Activated naive CD4-positive, alpha-beta T cell treated with anti-CD3 and anti-CD28 coated beads, Interleukin-2, amount 50 U/mL, for 72 hours (primary cell): ENCODE measurements around the gene ACOX3. TPM values are rescaled to one million over a fixed set of nuclear protein-coding genes. Genes with fewer than 3 reads are reported as not detected.

ENCODE experiments used
- ATAC-seq, 2 donors: fragments of 150-1000 bp; cut with Tn5 transposase; 2 replicates each; pipeline ENCODE4 v1.10.0; 2021; ENCODE audit warnings: mild to moderate bottlenecking in 2 of 2, moderate library complexity in 2 of 2
- DNase-seq, 2 donors: peaks; one replicate each; pipeline ENCODE4 v3.0.0; 2021 to 2022; ENCODE audit warnings: low spot score in 2 of 2
- H3K27ac Mint-ChIP-seq, 2 donors: one replicate each; pipeline ENCODE4 v1.8.0; 2022; ENCODE audit warnings: mild to moderate bottlenecking in 2 of 2, mixed read lengths in 2 of 2
- H3K36me3 Mint-ChIP-seq, 2 donors: one replicate each; pipeline ENCODE4 v1.8.0; 2022; ENCODE audit warnings: mixed read lengths in 2 of 2
- H3K9me3 Mint-ChIP-seq, 2 donors: one replicate each; pipeline ENCODE4 v1.8.0; 2022; ENCODE audit warnings: mixed read lengths in 2 of 2
- total RNA-seq, 2 donors: library from RNA; stranded (reverse); gene quantifications; one replicate each; pipeline ENCODE4 v1.2.3, GENCODE V29; 2022

The ACOX3 gene
- total RNA-seq, 2 donors from 2014 or later = 22.1 to 29.2 TPM

- DNase-seq = peak in 1 of 2 donors; percentile 31
- no peak for ATAC-seq
- H3K9me3 Mint-ChIP-seq = no peaks in the 10 kb centered on the region
- no peaks in the 10 kb centered on the region for H3K36me3 Mint-ChIP-seq
- peak overlapping the region in 1 of 2 donors; percentile 62 for H3K27ac Mint-ChIP-seq
Observed at GRCh38 chr4:8323947-8324555, 116.5 kb downstream of the ACOX3 start.

DNA sequence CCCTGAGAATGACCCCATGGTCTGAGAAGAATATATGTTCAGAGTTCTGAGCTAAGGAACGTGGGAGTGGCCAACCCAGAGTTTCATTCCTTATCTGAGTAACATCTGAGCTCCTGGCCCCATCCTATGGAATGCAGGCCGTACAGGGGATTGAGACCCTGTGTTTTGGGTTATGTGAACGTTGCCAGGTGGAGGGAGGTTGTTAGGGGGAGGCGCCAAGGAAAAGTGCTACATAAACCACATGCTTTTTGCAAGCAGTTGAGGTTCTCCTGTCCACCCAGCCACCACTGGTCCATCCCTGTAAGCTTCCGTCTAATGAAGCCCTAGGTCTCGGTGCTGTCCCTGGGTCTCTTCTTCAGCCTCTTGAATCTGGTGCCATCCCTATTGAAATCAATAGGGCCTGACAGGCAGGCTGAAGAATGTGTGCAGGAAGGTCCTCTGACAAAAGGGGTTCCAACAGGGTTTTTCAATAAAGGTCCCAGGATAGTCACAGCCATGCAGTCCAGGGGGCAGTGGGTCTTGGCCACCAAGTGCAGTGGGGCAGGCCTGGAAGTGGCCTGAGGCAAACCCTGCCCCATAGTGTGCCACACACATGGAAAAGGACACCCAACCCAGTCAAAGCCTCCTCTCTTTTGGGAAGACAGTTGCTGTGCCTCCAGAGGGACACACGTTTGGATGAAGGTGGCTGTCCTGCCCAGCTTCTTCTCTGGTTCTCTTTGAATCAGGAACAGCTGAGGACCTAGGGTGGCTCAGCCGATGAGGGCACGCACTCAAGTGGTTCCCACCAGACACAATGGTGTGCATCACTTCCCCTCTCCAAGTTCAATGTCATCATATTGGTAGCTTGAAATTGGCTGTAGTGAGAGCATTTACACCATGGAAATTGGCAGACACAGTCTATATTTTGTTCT is 117.5 kb downstream of the ACOX3 start:
- ATAC-seq = no peak
- DNase-seq = peak in 1 of 2 donors; percentile 47
- Mint-ChIP-seq H3K36me3 (no peaks in the 10 kb centered on the region), H3K9me3 (no peaks in the 10 kb centered on the region), H3K27ac (no peak overlapping the region)

GRCh38 chr4:8321771-8322170 is 118.8 kb downstream of the ACOX3 start:
- no peak for ATAC-seq
- DNase-seq = no peak
- Mint-ChIP-seq H3K27ac (no peak overlapping the region), H3K36me3 (no peaks in the 10 kb centered on the region), H3K9me3 (no peaks in the 10 kb centered on the region)

- Mint-ChIP-seq H3K36me3 (no peaks in the 10 kb centered on the region), H3K9me3 (no peaks in the 10 kb centered on the region), H3K27ac (no peak overlapping the region)
- DNase-seq (no peak), ATAC-seq (no peak)
Observed at GRCh38 chr4:8321220-8321619, 119.3 kb downstream of the ACOX3 start.

GRCh38 chr4:8320386-8320750 is 120.2 kb downstream of the ACOX3 start:
- ATAC-seq (no peak), DNase-seq (peak in 1 of 2 donors; percentile 6)
- Mint-ChIP-seq H3K27ac (no peak overlapping the region), H3K9me3 (no peaks in the 10 kb centered on the region), H3K36me3 (no peaks in the 10 kb centered on the region)

DNA sequence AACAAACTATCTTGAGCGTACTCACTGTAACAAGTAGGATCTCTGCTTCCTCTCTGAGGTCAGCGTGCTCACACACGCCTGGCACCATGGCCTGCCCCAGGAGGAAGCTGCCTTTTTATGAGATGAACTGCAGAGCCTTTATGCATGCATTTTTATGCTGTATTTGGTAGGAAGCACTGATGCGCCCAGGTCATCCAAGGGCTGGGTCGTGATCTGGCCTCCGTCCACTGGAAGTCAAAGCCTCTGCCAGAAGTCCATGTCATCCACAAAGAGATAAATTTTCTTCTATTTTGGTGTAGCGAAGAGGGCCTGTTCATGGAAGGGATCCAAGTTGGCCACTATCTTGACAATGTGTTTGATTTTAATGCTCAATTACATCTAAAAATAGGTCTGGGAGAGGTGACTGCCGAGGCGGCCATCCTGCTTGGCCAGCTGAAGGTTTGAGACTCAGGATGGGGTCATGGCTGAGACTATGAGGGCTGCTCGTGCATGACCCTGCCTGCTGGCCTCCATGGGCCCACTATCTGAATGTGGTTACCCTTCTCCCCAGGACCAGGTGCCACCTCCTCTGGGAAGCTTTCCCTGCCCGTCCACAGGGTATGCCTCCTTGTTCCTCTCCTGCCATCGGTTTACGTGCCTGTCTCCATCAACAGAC is 120.7 kb downstream of the ACOX3 start:
- Mint-ChIP-seq H3K9me3 (no peaks in the 10 kb centered on the region), H3K27ac (no peak overlapping the region), H3K36me3 (no peaks in the 10 kb centered on the region)
- DNase-seq (peak in 1 of 2 donors; percentile 34), ATAC-seq (no peak)

- no peaks in the 10 kb centered on the region for H3K9me3 Mint-ChIP-seq
- peak in 1 of 2 donors; percentile 30 for DNase-seq
- no peaks in the 10 kb centered on the region for H3K36me3 Mint-ChIP-seq
- no peak for ATAC-seq
- H3K27ac Mint-ChIP-seq = no peak overlapping the region
Observed at GRCh38 chr4:8319061-8319460, 121.5 kb downstream of the ACOX3 start.

DNA sequence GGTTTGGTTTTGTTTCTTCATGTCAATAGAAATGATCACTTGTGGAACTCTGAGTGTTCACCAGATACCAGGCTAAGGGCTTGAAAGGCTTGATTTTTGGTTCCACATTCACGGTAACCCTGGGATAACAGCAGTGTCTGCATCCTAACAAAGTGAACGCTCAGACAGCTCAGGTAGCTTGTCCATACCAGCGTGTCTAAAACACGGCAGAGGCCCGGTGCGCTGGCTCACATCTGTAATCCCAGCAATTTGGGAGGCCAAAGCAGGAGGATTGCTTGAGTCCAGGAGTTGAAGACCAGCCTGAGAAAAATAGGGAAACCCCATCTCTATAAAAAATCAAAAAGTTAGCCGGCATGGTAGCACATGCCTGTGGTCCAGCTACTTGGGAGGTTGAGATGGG is 122.0 kb downstream of the ACOX3 start:
- DNase-seq (no peak), ATAC-seq (no peak)
- no peaks in the 10 kb centered on the region for H3K36me3 Mint-ChIP-seq
- no peak overlapping the region for H3K27ac Mint-ChIP-seq
- H3K9me3 Mint-ChIP-seq = no peaks in the 10 kb centered on the region

DNA sequence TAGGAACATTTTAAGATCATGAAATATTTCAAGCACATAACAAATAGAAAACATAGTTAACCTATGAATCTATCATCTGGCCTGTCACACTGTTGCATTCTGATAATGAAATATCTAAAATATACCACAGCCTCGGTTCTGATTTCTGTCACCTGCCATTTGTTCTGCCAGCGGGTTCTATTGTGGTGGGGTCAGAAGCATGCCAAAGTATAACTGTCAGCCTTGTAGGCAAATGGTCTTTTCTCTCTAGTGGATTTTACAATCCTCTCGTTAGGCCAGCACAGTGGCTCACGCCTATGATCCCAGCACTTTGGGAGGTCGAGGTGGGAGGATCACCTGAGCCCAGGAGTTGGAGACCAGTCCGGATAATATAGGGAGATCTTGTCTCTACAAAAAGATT is 123.0 kb downstream of the ACOX3 start:
- no peak for ATAC-seq
- Mint-ChIP-seq H3K27ac (no peak overlapping the region), H3K9me3 (peaks cover 0 to 5% of the 10 kb centered on the region in 2 donors), H3K36me3 (no peaks in the 10 kb centered on the region)
- DNase-seq = no peak

DNA sequence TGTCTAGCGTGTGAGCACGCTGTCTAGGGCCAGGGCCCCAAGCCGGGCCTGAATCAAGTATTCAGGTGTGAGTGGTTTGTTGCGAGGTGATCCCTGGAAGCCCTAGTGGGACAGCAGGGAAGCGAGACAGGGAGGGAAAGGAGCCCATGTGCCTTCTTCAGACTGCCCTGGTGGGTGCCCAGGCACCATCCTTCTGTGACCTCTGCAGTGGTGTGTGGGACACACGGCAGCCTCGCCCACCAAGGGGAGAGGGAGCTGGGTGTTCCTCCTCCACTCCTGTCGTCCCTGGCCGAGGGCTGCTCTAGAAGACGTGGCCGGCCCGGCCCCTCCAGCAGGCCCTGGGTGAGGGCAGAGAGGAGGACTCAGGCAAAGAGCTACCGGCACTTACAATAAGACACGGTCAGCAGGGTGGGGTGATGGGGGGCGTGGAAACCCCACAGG is 123.6 kb downstream of the ACOX3 start:
- Mint-ChIP-seq H3K36me3 (no peaks in the 10 kb centered on the region), H3K27ac (no peak overlapping the region), H3K9me3 (peaks cover 0 to 10% of the 10 kb centered on the region in 2 donors)
- ATAC-seq (no peak), DNase-seq (peak in 1 of 2 donors; percentile 45)

Other genes starting within 250 kb of the ACOX3 start
- 10 to 100 TPM; 12.2 to 22.2 TPM for gene SH3TC1, start 241.4 kb downstream of the ACOX3 start, total RNA-seq
- not detected for gene HTRA3, start 171.0 kb downstream of the ACOX3 start, total RNA-seq
- gene TRMT44, start 54 bp upstream of the ACOX3 start, total RNA-seq = 10 to 100 TPM; 19.9 to 24.8 TPM
- under 1 TPM in 1 of 2 donors, not detected in 1; 0.16 TPM for gene GPR78, start 139.7 kb upstream of the ACOX3 start, total RNA-seq
- not detected for gene CPZ, start 152.0 kb upstream of the ACOX3 start, total RNA-seq